Fibroblast of lung (primary cell): ENCODE measurements around the gene GNAO1.

Experiments used
- CTCF ChIP-seq, 2 donors: IDR thresholded peaks in 1 of 2; conservative IDR thresholded peaks in 1 of 2; 1 replicate in 1 of 2; 2 replicates in 1 of 2; pipeline ENCODE4 v1.5.1; 2011 to 2012; ENCODE audit warnings: low read length in 2 of 2, control low read depth in 1 of 2, inconsistent platforms in 1 of 2, low read depth in 1 of 2, mild to moderate bottlenecking in 1 of 2
- EZH2 ChIP-seq: IDR thresholded peaks from 2 replicates; pipeline ENCODE4 v1.5.1; 2012; ENCODE audit warnings: low read length, control low read depth, mild to moderate bottlenecking; ENCODE audit errors: missing control alignments

- TF ChIP-seq CTCF (conservative IDR thresholded peaks at IDR 0.05 in 1 of 2, IDR thresholded peaks at IDR 0.05 in 1 of 2; ENCODE audit: low read depth in 1 of 2, low read length in 2 of 2), result no peak
- no peak for TF ChIP-seq EZH2
Measured at GRCh38 chr16:56279132-56279531, 87.8 kb downstream of the GNAO1 start.
